ENCODE results near the gene ZEB1. TPM values are rescaled to one million over a fixed set of nuclear protein-coding genes. Genes with fewer than 3 reads are reported as not detected.
"Not testable (repeated sequence)": the region's sequence is repeated elsewhere in the genome, so short reads cannot be mapped to it uniquely, and the experiment has no call there.

The ZEB1 gene
- total RNA-seq, 1 donor from 2014 or later: 121 TPM

DNA sequence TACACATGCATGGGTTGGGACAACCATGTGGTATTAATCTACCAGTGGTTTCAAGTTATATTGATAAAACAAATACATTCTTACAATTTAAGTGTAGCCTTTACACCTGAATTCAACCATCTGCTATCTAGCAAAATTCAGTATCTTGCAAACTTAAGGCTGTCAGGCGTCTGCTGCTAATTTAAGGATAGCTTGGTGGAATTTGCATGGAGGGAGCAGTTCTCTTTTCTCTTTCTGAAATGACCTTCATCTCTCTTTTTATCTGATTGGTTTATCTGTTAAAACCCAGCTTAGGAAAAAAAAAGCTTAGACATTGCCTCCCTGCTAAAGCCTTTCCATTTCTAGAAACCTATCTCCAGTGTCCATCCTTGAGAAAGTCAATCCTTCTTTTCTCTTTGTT lies 102.3 kb downstream of the ZEB1 start:
- no peak for DNase-seq (ENCODE audit: low read depth, low spot score)

DNA sequence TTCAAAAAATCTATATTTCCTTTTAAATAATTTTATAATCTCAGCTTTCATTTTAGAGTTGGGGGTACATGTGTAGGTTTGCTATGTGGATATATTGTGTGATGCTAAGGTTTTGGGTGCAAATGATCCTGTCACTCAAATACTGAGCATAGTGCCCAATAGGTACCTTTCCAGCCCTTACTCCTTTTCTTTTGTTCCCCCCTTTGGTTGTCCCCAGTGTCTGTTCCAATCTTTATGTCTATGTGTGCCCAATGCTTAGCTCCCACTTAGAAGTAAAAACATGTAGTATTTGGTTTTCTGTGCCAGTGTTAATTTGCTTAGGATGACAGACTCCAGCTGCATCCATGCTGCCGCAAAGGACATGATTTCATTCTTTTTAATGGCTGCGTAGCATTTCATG lies 103.6 kb downstream of the ZEB1 start:
- no peak for DNase-seq (ENCODE audit: low read depth, low spot score)

DNA sequence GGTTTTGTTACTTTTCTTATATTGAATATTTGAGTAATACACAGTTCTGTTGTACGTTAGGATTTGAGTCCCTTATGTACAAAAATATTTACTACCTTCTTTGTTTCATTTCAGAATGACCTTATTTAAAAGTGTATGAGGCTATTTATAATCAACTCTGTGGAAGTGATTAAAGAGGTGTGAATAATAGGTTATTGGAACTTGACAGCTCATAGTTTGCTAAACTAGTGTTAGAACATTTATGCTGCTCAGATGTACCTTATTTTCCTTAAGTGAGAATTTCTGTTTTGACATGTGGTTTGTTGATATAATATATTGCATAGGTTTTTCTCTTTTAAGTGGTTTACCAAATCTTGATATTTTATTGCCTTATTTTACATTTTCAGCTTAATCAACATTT lies 105.5 kb downstream of the ZEB1 start:
- no peak for DNase-seq (ENCODE audit: low read depth, low spot score)

DNA sequence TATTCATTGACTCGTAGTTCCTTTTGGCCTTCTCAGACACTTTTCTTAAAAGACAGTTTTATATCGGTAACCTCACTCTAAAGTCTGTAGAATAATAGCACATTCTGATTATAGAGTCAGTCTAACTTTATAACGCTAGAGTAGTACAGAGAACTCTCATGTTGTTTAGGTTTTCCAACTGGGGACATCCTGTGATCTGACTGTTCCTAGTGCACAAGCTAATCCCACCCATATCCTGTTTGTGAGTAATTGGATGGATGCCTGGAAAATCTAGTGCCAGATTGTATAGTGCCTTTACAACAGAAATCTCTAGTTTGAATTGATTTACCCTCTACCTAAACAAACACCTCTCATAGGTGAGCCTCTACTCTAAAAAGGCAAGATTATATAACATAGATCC lies 107.4 kb downstream of the ZEB1 start:
- DNase-seq (ENCODE audit: low read depth, low spot score): peak; percentile 86

DNA sequence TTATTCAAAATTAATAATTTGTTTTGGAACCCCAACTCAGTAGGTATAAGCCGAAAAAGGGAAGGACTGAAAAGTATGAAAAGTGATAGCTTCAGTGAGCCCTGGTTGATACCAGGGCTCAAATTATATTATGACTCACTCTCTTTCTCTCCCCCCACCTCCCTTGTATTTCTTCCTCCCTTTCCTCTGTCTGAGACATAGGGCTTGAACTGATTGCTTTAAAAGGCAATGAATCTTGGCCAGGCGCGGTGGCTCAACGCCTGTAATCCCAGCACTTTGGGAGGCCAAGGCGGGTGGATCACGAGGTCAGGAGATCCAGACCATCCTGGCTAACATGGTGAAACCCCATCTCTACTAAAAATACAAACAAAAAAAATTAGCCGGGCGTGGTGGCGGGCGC lies 108.3 kb downstream of the ZEB1 start:
- peak; percentile 44 for DNase-seq (ENCODE audit: low read depth, low spot score)

DNA sequence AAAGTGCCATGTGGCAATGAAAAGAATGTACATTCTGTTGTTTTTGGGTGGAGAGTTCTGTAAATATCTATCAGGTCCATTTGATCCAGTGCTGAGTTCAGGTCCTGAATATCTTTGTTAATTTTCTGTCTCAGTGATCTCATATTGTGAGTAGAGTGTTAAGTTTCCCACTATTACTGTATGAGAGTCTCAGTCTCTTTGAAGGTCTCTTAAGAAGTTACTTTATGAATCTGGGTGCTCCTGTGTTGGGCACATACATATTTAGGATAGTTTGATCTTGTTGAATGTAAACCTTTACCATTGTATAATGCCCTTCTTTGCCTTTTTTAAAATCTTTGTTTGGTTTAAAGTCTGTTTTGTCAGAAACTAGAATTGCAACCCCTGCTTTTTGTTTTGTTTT lies 109.5 kb downstream of the ZEB1 start:
- DNase-seq (ENCODE audit: low read depth, low spot score): not testable (repeated sequence)

DNA sequence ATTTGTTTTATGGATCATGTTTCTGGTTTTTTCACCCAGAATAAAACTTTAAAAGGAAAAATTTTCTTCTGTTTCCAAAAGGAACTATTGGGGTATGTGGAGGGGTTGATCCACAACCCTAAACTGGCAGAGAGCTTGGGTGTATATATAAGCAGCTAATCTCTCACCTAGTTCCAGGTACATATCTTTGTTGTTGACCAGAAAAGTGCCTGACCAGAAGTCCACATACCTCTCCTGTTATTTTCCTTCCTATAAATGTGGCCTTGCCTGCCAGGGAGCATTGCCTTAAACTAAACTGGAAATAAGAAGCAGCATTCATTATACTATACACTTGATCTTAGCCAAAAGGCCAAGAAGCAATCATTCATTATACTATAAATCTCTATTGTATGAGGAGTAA lies 112.0 kb downstream of the ZEB1 start:
- DNase-seq (ENCODE audit: low read depth, low spot score): no peak

DNA sequence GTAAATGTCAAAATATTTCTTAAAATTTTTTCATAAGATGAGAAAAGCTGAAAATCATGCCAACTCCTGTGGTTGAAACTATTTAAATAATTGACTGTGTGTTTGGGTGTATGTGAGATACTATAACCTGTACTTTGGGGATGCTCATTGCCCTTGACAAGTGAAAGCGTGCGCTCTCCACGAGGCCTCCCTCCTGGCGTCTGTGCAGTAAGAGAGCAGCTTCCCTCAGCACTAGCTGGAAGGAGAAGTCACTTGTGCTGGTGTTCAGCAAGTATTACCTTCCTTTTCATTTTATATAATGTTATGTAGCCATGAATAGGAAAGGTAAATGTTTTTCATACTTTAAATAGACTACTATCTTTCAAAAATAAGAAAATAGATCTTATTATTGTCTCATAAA lies 118.9 kb downstream of the ZEB1 start:
- no peak for DNase-seq (ENCODE audit: low read depth, low spot score)

DNA sequence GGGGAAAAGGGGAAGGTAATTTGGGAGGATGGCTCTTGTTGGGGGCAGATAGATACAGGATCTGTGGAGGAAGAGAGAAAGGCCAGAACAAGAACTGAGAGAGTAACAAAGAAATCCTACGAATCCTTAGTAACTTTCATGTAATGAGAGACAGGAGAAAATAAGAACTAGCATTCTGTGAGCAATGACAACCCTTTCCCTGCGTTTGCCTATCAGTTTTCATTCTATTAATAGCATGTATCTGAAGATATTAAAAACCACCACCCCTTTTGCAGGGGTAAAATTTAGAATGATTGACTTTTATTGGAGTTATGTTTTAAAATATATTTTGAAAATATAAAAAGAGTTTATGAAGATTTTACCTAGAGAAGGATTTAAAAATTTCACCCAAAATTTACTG lies 132.8 kb downstream of the ZEB1 start:
- no peak for DNase-seq (ENCODE audit: low read depth, low spot score)

DNA sequence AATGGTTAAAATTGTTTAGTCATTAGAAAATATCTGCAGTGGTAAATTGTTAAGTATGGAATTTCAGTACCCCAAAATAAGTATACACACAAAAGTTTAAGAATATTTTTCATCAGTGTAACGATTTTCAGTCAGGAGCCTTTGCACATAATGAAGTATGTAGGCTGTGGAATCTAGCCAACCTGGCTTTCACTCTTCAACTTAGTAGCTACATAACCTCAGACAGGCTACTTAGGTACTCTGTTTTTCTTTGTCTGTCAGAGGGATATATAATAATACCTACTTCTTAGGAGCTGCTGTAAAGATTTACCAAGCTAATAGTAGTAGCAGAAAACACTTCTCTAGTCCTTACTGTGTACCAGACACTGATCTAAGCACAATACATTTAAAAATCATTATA lies 137.5 kb downstream of the ZEB1 start:
- no peak for DNase-seq (ENCODE audit: low read depth, low spot score)

DNA sequence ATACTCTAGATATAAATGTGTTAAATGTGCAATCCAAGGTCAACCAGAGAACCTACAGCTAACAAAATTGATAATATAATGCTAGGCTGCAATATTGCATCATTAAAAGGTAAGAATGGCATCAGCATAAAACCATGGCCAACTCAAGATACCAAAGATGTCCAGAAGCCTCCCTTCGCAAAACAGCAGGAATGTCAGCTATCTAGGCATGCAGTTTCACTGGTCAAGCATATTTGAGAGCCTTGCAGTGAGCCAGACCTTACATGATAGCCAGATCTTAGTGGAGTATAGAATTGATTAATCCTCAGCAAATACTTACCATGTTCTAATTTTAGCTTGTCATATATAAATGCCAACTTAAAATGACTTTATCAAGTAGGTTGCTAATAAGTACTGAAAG lies 138.8 kb downstream of the ZEB1 start:
- DNase-seq (ENCODE audit: low read depth, low spot score): no peak

DNA sequence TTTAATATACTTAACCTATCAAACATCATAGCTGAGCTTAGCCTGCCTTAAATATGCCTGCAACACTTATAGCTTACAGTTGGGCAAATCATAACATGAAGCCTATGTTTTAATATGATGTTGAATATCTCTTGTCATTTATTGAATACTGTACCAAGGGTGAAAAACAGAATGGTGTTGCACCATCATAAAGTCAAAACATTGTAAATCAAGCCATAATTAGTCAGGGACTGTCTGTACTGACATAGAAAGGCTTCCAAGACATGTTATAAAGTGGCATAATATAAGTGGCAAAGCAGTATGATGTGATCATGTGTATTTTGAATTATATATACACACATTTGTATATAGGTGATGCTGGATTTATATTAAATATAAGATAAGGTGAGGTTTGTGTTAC lies 140.0 kb downstream of the ZEB1 start:
- no peak for DNase-seq (ENCODE audit: low read depth, low spot score)

DNA sequence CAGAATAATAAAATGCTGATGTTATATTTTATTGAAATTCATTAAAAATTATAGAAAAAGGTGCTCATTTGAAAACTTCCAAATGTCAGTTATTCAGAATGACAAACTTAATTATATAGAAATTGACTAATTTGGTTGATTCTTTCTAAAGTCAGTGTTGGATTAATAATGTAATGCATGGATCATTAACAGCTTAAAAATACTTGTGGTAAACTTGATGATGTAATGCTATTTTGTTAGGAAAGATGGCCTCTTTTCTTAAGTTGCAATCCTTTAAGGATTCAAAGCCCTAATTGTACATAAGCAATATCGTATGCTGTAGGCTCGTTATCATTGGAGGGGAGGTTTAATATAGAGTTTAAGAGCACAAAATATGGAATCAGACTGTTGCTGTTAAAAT lies 141.2 kb downstream of the ZEB1 start:
- no peak for DNase-seq (ENCODE audit: low read depth, low spot score)

DNA sequence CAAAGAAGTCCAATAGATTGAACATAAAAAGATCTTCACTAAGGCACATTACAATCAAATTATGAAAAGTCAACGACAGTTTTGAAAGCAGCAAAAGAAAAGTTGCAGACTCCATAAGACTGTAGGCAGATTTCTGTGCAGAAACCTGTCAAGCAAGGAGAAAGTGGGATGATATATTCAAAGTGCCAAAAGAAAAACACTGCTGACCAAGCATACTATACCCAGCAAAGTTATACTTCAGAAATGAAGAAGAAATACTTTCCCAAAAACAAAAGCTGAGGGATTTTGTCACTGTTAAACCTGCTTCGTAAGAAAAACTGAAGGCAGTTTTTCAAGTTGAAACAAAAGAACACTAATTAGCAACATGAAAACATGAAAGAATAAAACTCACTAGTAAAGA lies 145.5 kb downstream of the ZEB1 start:
- no peak for DNase-seq (ENCODE audit: low read depth, low spot score)

DNA sequence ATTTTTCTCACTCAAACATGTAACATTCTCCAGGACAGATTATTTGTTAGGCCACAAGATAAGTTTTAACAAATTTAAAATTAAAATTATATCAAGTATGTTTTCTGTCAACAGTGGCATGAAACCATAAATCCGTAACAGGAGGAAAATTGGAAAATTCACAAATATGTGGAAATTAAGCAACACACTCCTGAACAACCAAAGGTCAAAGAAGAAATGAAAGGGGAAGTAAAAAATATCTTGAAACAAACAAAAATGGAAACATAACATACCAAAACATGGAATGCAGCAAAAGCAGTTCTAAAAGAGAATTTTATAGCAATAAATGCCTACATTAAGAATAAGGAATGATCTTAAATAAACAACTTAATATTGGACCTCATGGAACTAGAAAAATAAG lies 147.3 kb downstream of the ZEB1 start:
- DNase-seq (ENCODE audit: low read depth, low spot score): no peak

DNA sequence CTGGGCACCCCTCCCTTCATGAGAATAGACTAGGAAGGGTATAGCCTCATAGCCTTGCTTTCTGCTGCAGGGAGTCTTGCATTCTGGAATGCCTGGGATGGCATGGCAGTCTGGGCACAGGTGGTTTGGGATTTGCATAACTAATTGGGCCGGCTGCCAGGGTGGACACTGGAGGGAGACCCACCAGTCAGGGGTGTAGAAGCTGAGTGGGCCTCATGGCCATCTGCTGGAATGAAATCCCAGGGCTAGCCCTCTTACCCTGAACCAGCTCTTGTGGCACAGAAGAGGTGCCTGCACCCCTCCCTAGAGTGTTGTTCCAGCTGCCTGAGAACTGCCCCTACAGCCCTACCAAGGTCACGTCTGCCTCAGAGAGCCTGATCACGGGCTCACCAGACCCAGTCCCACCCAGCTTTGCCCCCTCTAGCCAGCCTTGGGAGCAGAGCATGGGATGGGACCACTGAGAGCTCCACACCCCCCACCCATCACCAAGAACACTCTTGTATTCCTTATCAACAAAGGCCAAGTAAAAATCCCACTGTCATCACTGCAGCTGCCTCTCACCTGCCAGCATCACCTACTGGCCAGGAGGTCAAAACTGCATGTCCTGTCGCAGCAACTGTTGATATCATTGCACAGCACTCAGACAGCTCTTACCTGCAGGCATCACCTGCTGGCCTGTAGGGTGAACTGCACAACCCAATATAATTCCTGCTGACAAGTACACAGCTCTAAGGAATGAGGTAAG lies 148.9 kb downstream of the ZEB1 start:
- no peak for DNase-seq (ENCODE audit: low read depth, low spot score)

DNA sequence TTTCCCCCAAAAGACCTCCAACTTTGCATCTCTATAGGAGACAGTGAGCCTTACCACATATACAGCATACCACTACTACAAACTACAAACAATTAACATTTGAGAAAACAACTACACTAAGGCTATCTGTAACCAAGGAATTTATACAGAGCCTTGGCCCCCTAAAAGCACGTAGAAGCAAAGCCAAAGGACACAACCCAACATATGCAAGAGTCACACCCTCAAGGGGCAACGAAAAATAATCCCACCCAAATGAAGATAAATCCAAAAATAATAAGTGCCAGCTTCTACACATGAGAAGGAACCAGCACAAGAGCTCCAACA lies 149.5 kb downstream of the ZEB1 start:
- DNase-seq (ENCODE audit: low read depth, low spot score): no peak

DNA sequence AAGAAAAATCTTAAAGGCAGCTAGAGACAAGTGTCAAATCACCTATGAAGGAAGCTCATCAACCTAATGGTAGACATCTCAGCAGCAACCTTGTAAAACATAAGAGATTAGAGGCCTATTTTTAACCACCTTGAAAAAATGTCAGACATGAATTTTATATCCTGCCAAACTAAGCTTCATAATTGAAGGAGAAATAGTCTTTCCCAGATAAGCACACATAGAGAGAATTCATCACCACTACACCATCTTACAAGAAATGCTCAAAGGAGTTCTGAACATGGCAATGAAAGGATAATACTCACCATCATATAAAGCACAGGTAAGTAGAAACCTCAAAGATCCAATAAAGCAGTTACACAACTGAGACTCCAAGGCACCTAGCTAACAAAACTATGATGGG lies 156.5 kb downstream of the ZEB1 start:
- no peak for DNase-seq (ENCODE audit: low read depth, low spot score)

DNA sequence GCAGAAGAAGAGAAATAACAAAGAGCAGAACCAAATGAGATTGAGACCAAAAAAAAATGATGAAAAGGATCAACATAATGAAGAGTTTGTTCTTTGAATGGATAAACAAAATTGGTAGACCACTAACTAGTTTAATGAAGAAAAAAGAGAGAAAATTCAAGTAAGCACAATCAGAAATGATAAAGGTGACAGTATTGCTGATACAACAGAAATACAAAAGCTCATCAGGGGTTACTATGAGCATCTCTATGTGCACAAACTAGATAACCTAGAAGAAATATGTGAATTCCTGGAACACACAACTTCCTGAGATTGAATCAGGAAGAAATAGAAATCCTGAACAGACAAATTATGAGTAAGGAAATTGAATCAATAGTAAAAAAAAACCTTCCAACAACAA lies 157.1 kb downstream of the ZEB1 start:
- DNase-seq (ENCODE audit: low read depth, low spot score): no peak

DNA sequence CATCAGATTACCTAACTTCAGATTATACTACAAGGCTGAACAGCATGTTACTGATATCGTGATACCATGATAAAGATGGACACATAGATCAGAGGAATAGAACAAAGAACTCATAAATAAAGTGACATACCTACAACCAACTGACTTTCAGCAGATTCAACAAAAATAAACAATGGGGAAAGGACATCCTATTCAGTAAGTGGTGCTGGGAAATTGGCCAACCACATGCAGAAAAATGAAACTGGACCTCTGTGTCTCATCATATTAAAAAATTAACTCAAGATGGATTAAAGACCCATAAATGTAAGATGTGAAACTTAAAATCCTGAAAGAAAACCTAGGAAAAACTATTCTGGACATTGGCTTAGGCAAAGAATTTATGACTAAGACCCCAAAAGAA lies 158.6 kb downstream of the ZEB1 start:
- no peak for DNase-seq (ENCODE audit: low read depth, low spot score)

DNA sequence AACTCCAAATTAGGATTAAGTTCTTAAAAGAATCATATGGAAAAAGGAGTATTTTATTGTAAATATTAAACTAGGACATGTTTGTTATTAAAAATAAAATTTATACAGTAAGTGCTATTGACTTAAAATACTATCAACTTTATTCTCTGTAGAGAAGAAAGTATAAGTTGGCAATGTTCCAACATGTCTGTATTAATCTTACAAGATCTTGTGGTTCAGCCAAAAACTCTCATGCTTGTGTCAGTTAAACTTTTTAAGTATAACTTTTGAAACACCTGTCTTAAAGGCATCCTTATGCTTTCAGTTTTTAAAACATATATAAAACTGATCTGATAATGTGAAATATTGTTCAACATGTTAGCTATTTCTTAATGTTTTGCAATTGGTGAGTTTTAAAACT lies 160.7 kb downstream of the ZEB1 start:
- DNase-seq (ENCODE audit: low read depth, low spot score): no peak

DNA sequence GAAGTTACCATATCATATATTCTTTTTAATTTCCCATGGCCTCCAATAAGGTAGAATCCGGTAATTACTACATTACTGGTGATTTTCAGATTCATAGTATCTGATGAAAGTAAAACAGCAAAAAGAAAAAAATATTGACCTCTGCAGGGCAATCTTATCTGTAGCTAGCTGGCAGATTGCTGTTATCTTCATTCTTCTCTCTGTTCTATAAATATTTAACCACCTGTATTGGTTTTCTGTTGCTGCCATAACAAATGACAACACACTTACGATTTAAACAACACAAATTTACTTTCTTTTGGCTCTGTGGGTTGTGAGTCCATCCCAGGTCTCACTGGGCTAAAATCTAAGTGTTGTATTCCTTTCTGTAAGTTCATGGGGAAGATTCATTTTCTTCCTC lies 164.5 kb downstream of the ZEB1 start:
- DNase-seq (ENCODE audit: low read depth, low spot score): no peak

DNA sequence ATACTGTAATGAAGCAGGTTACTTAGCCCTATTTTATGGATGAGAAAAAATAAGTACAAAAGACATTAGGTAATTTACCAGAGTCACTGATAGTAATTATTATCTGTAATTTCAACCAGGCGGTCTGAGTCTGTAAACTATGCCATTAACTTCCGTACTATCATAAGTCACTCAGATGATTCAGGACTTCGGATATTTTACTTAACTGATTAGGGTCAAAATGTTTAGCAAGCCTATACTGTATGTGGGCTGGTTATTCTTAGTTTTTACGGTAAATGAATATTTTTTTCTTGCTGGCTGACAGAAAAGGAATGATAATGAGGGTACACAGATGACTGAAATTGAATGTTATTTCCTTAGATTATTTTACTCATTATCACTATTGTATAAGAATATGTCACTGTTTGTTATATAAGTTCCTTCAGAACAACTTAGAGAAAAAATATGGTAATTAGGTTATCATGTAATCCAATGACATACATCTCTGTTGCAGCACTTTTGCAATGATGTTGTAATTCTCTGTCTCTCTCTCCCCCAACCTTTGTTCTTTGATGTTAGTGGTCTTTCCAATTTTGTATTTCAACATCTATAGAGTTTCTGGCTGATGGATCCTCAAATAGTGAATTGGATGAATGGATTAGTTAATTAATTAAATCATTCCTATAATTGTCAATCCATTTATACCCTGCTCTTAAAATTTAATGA lies 165.6 kb downstream of the ZEB1 start:
- DNase-seq (ENCODE audit: low read depth, low spot score): no peak
